ENCODE measurements around the gene IKBKE.

DNA sequence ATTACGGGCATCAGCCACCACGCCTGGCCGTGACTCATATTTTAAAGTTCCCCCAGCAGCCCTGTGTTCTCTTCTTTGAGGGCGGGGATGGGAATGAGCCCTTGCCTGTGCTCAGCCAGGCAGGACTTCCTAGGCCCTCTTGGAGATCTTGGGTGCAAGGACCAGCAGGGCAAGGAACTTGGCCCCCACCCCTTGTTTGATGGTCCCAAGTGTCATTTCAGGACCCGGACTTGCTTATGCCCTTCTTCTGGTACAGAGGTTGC lies 46.4 kb downstream of the IKBKE start:
- TF ChIP-seq EZH2phosphoT487 (IDR thresholded peaks at IDR 0.05; ENCODE audit: insufficient read depth, low read depth), result no peak
- TF ChIP-seq EZH2 (IDR thresholded peaks at IDR 0.05; ENCODE audit: insufficient read depth, poor library complexity, severe bottlenecking), result no peak
